Endodermal cell (in vitro differentiated cells): ENCODE results near the gene POLE4. TPM values are rescaled to one million over a fixed set of nuclear protein-coding genes. Genes with fewer than 3 reads are reported as not detected.

Experiments
- DNase-seq: peaks from one replicate; pipeline ENCODE4 v3.0.0-alpha.2; 2017
- H3K27ac ChIP-seq: 2 replicates; pipeline ENCODE4 v1.5.1; 2013; ENCODE audit warnings: mild to moderate bottlenecking, low read depth, low read length, moderate library complexity
- H3K27me3 ChIP-seq: 2 replicates; pipeline ENCODE4 v1.6.1; 2013; ENCODE audit warnings: mild to moderate bottlenecking, low read length, moderate library complexity; ENCODE audit not compliant: insufficient read depth, control insufficient read depth, poor library complexity, severe bottlenecking
- H3K36me3 ChIP-seq: 2 replicates; pipeline ENCODE4 v1.7.0; 2013; ENCODE audit warnings: mild to moderate bottlenecking, low read length, moderate library complexity; ENCODE audit not compliant: control insufficient read depth, insufficient read depth
- H3K4me1 ChIP-seq: one replicate; pipeline ENCODE4 v1.7.0; 2013; ENCODE audit warnings: low read length; ENCODE audit not compliant: control insufficient read depth, insufficient read depth
- H3K4me3 ChIP-seq: 2 replicates; pipeline ENCODE4 v1.5.1; 2013; ENCODE audit warnings: mild to moderate bottlenecking, low read length, moderate library complexity
- H3K9ac ChIP-seq: 2 replicates; pipeline ENCODE4 v1.6.1; 2013; ENCODE audit warnings: mild to moderate bottlenecking, low read length, moderate library complexity; ENCODE audit not compliant: poor library complexity, severe bottlenecking; ENCODE audit errors: extremely low read depth
- H3K9me3 ChIP-seq: 2 replicates; pipeline ENCODE4 v1.6.1; 2013; ENCODE audit warnings: mild to moderate bottlenecking, low read length, moderate library complexity; ENCODE audit not compliant: control insufficient read depth
- H3K27ac Mint-ChIP-seq: 2 replicates; pipeline ENCODE4 v1.8.0; 2020; ENCODE audit warnings: mixed read lengths
- H3K27me3 Mint-ChIP-seq: 2 replicates; pipeline ENCODE4 v1.8.0; 2021; ENCODE audit warnings: mild to moderate bottlenecking, mixed read lengths; ENCODE audit not compliant: insufficient read depth
- H3K36me3 Mint-ChIP-seq: 2 replicates; pipeline ENCODE4 v1.8.0; 2020; ENCODE audit warnings: low read depth, mixed read lengths
- H3K4me1 Mint-ChIP-seq: 2 replicates; pipeline ENCODE4 v1.8.0; 2020; ENCODE audit warnings: mixed read lengths
- H3K4me3 Mint-ChIP-seq: 2 replicates; pipeline ENCODE4 v1.8.0; 2020; ENCODE audit warnings: mild to moderate bottlenecking, moderate library complexity, mixed read lengths
- H3K9me3 Mint-ChIP-seq: 2 replicates; pipeline ENCODE4 v1.8.0; 2020; ENCODE audit warnings: mild to moderate bottlenecking, mixed read lengths
- WGBS, 2 experiments: methylation state at CpG; one replicate each; pipeline versions ENCODE4 v1.1.5 to v1.1.7; 2013; ENCODE audit warnings: missing lambda C conversion rate in 2 of 2, mixed read lengths in 1 of 2; ENCODE audit not compliant: insufficient coverage in 1 of 2, insufficient read length in 1 of 2; 5-methylcytosine and 5-hydroxymethylcytosine counted together
- total RNA-seq, 2 donors: library from RNA; stranded (reverse); fragmentation: NEBNext Ultra II Directional in 1 of 2; extraction: Animal tissue kit (Norgen Biotek cat#: 25700) in 1 of 2; gene quantifications; 2 replicates in 1 of 2; 3 replicates in 1 of 2; pipeline ENCODE4 v1.2.1, GENCODE V29; 2021
- TF ChIP-seq, protein P1 (sequence below): fragments of 200-600 bp; sonication (generic); conservative IDR thresholded peaks from 2 replicates; pipeline ENCODE4 v1.5.0; 2021; ENCODE audit warnings: antibody characterized with exemption, mild to moderate bottlenecking

Gene POLE4
- total RNA-seq, 2 donors from 2014 or later = 38.4 to 40.9 TPM

DNA sequence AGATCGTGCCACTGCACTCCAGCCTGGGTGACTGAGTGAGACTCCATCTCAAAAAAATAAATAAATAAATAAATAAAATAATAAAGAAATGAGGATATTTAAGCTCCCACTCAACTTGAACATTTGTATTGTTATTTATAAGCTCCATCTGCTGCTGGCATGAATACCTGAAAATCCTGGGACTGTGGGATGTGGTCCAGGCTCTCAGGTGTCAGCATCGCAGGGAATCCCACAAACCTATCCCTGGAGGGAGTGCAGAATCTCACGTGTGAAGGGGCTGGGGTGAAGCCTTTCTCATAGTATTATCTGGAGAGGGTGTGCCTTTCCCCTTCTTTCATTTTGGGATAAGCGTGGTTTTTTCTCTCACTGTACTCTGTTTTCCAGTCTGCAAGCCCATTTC lies 47.4 kb upstream of the POLE4 start:
- Mint-ChIP-seq H3K36me3 (peaks cover 2% of the 10 kb centered on the region), H3K9me3 (peaks cover 8% of the 10 kb centered on the region), H3K4me1 (peaks cover 9% of the 10 kb centered on the region), H3K27ac (no peak overlapping the region), H3K4me3 (no peak overlapping the region), H3K27me3 (peaks cover 52% of the 10 kb centered on the region)
- Histone ChIP-seq H3K27ac (no peak overlapping the region), H3K27me3 (no peaks in the 10 kb centered on the region), H3K9me3 (no peaks in the 10 kb centered on the region), H3K36me3 (no peaks in the 10 kb centered on the region), H3K9ac (no peak overlapping the region), H3K4me3 (no peak overlapping the region), H3K4me1 (no peaks in the 10 kb centered on the region)
- WGBS, 2 experiments = 14 to 81% methylated on average over 1 to 4 of the region's 4 CpGs
- DNase-seq = no peak
- TF ChIP-seq, protein P1, sequence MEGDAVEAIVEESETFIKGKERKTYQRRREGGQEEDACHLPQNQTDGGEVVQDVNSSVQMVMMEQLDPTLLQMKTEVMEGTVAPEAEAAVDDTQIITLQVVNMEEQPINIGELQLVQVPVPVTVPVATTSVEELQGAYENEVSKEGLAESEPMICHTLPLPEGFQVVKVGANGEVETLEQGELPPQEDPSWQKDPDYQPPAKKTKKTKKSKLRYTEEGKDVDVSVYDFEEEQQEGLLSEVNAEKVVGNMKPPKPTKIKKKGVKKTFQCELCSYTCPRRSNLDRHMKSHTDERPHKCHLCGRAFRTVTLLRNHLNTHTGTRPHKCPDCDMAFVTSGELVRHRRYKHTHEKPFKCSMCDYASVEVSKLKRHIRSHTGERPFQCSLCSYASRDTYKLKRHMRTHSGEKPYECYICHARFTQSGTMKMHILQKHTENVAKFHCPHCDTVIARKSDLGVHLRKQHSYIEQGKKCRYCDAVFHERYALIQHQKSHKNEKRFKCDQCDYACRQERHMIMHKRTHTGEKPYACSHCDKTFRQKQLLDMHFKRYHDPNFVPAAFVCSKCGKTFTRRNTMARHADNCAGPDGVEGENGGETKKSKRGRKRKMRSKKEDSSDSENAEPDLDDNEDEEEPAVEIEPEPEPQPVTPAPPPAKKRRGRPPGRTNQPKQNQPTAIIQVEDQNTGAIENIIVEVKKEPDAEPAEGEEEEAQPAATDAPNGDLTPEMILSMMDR = no peak

DNA sequence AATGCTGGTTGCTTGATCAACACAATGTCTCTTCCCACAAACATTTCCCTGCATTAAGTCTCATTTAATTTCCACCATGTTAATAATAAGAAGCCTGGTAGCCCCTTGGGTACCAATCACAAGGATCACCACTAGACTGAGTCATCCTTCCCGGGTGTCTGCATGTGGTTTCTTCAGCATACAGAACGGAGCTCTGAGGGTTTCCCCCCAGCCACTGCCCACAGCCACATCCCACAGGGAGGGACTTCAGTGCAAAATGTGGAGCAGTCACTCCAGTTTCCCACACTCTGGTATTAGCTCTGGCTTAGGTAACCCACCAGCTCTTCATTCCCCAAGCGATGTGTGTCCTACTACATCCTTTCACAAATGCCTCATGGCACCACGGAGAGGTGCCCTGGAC lies 42.7 kb upstream of the POLE4 start:
- no peak overlapping the region for H3K27ac ChIP-seq
- H3K4me3 Mint-ChIP-seq = no peak overlapping the region
- no peak for DNase-seq
- H3K4me3 ChIP-seq = no peak overlapping the region
- peaks cover 15% of the 10 kb centered on the region for H3K27me3 Mint-ChIP-seq
- peaks cover 6% of the 10 kb centered on the region for H3K27me3 ChIP-seq
- no peaks in the 10 kb centered on the region for H3K9me3 ChIP-seq
- peaks cover 3% of the 10 kb centered on the region for H3K4me1 Mint-ChIP-seq
- no peaks in the 10 kb centered on the region for H3K36me3 Mint-ChIP-seq
- no peak overlapping the region for H3K9ac ChIP-seq
- 89 to 92% methylated on average over 2 to 4 of the region's 4 CpGs for WGBS, 2 experiments
- no peaks in the 10 kb centered on the region for H3K36me3 ChIP-seq
- no peak overlapping the region for H3K27ac Mint-ChIP-seq
- TF ChIP-seq, protein P1 = no peak
- no peaks in the 10 kb centered on the region for H3K4me1 ChIP-seq
- H3K9me3 Mint-ChIP-seq = no peaks in the 10 kb centered on the region

DNA sequence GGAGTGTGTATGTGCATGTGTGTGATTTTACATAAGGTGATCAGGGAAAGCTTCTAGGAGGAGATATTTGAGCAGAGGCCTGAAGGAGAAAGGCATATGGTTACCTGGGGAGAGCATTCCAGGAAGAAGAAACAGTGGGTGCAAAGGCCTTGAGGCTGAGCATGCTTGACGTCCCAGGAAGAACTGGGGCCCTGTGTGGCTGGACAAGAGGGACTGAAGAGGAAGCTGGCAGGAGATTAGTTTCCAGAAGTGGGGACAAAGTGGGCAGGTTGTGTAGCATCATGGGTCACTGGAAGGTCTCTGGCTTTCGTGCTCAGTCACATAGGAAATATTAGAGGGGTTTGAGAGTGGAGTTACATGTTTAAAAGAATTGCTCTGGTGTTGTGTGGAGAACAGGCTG lies 42.0 kb upstream of the POLE4 start:
- Mint-ChIP-seq H3K27ac (no peak overlapping the region), H3K4me1 (peaks cover 3% of the 10 kb centered on the region), H3K9me3 (peaks cover 2% of the 10 kb centered on the region), H3K36me3 (no peaks in the 10 kb centered on the region), H3K4me3 (no peak overlapping the region), H3K27me3 (peaks cover 15% of the 10 kb centered on the region)
- no peak overlapping the region for H3K4me3 ChIP-seq
- WGBS, 2 experiments = 85 to 100% methylated on average over 2 of the region's 2 CpGs
- no peaks in the 10 kb centered on the region for H3K9me3 ChIP-seq
- H3K36me3 ChIP-seq = no peaks in the 10 kb centered on the region
- no peaks in the 10 kb centered on the region for H3K4me1 ChIP-seq
- peaks cover 11% of the 10 kb centered on the region for H3K27me3 ChIP-seq
- TF ChIP-seq, protein P1 = no peak
- no peak for DNase-seq
- no peak overlapping the region for H3K9ac ChIP-seq
- no peak overlapping the region for H3K27ac ChIP-seq
